ENCODE measurements around the gene TMEM259.
"Not testable (repeated sequence)": the region's sequence is repeated elsewhere in the genome, so short reads cannot be mapped to it uniquely, and the experiment has no call there.

TMEM259 gene

DNA sequence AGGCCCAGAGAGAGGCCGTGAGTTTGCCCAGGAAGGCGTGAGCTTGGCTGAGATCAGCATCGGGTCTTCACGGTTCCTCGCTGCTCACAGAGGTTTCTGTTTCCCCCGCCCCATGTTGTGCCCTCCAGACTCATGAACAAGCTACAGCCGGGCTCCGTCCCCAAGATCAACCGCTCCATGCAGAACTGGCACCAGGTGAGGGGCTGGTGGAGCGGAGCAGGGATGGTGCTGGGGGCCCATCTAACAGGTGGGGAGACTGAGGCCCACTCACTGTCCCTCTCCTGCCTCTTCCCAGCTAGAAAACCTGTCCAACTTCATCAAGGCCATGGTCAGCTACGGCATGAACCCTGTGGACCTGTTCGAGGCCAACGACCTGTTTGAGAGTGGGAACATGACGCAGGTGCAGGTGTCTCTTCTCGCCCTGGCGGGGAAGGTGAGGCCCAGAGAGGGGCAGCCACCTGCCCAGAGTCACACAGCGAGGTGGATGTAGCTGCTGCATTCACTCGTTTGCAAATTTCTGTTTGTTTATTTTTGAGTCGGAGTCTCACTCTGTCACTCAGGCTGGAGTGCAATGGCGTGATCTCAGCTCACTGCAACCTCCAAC lies 11.4 kb upstream of the TMEM259 start:
- peaks cover 70% of the 10 kb centered on the region for H3K36me3 Mint-ChIP-seq
- no peaks in the 10 kb centered on the region for H3K9me3 Mint-ChIP-seq
- no peak overlapping the region for H3K27ac Mint-ChIP-seq
- H3K4me3 Mint-ChIP-seq: no peak overlapping the region
- ATAC-seq (no peak), DNase-seq (ENCODE audit: low spot score in 2 of 2) (no peak)
- peaks cover 41% of the 10 kb centered on the region for H3K4me1 Mint-ChIP-seq

GRCh38 chr19:1028062-1028926 lies 7.4 kb upstream of the TMEM259 start:
- H3K27ac Mint-ChIP-seq: peak overlapping the region; percentile 54

GRCh38 chr19:1027650-1028061 lies 6.7 kb upstream of the TMEM259 start:
- DNase-seq (ENCODE audit: low spot score in 2 of 2): no peak
- H3K4me1 Mint-ChIP-seq: peaks cover 39% of the 10 kb centered on the region
- peak; percentile 31 for ATAC-seq
- H3K4me3 Mint-ChIP-seq: peak overlapping the region; percentile 94
- peaks cover 40% of the 10 kb centered on the region for H3K36me3 Mint-ChIP-seq
- peak overlapping the region; percentile 80 for H3K27ac Mint-ChIP-seq
- no peaks in the 10 kb centered on the region for H3K9me3 Mint-ChIP-seq

More at GRCh38 chr19:1028062-1028926, 7.4 kb upstream of the TMEM259 start:
- Mint-ChIP-seq H3K4me1 (peaks cover 41% of the 10 kb centered on the region), H3K36me3 (peaks cover 47% of the 10 kb centered on the region), H3K9me3 (no peaks in the 10 kb centered on the region), H3K4me3 (peak overlapping the region; percentile 94)
- peak in 1 of 2 donors; percentile 73 for DNase-seq (ENCODE audit: low spot score in 2 of 2)
- peak; percentile 61 for ATAC-seq

- ATAC-seq (peak; percentile 31), DNase-seq (ENCODE audit: low spot score in 2 of 2) (peak in 1 of 2 donors; percentile 73)
- Mint-ChIP-seq H3K27ac (peak overlapping the region; percentile 80), H3K4me3 (peak overlapping the region; percentile 94), H3K36me3 (peaks cover 34% of the 10 kb centered on the region), H3K9me3 (no peaks in the 10 kb centered on the region), H3K4me1 (peaks cover 34% of the 10 kb centered on the region)
Measured at GRCh38 chr19:1026783-1027649, 6.1 kb upstream of the TMEM259 start.

DNA sequence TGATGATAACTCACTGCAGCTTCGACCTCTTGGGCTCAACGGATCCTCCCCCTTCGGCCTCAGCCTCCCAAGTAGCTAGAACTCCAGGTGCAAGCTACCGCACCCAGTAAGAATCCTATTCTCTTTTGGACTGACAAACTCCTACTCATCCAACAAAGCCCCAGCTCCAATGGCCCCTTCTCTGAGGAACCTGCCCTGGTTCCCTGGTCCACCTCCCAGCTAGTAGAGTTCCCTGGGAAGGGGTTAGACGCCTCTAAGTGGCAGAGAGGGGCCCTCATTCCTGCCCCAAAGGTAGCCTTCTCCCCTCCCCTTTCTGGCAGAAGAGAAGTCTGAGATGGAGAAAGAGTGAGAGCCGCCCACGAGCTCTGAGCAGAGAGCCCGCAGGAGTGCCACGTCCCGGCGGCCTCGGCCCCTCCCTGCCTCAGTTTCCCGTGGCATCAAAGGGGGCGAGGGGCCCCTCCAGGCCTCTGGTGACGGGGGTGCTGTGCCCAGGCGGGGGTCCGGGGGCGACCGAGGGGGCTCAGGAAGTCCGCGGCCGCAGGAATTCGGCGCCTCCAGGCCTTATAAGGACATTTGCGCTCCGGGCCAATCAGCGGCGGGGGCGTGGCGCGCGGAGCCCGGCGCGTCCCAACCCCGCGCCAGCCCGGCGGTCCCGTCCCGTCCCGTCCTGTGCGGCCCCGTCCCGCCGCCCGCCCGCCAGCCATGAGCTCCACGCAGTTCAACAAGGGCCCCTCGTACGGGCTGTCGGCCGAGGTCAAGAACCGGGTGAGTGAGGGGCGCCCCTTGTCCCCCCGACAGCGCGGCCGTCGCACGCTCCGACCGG lies 5.2 kb upstream of the TMEM259 start, which contains the start of gene CNN2:
CNN2 (plus strand) TSS at position 649 of the 823 bp plus-strand sequence; CDS start at position 703, 54 bp downstream.
- no peaks in the 10 kb centered on the region for H3K9me3 Mint-ChIP-seq
- ATAC-seq: peak; percentile 66
- peak within 1 kb of the TSS; percentile 89 for H3K27ac Mint-ChIP-seq
- H3K4me1 Mint-ChIP-seq: peaks cover 41% of the 10 kb centered on the region
- H3K4me3 Mint-ChIP-seq: peak within 1 kb of the TSS; percentile 94
- DNase-seq (ENCODE audit: low spot score in 2 of 2): peak; percentile 59 to 91
- peaks cover 33% of the 10 kb centered on the region for H3K36me3 Mint-ChIP-seq

- Mint-ChIP-seq H3K4me1 (peaks cover 35% of the 10 kb centered on the region), H3K36me3 (peaks cover 32% of the 10 kb centered on the region)
- not testable (repeated sequence) for H3K9me3 Mint-ChIP-seq; H3K27ac Mint-ChIP-seq; H3K4me3 Mint-ChIP-seq; DNase-seq (ENCODE audit: low spot score in 2 of 2); ATAC-seq
Measured at GRCh38 chr19:1025080-1025479, 4.2 kb upstream of the TMEM259 start.

GRCh38 chr19:1023883-1024188 lies 2.9 kb upstream of the TMEM259 start:
- H3K4me3 Mint-ChIP-seq; ATAC-seq; H3K9me3 Mint-ChIP-seq; H3K27ac Mint-ChIP-seq; DNase-seq (ENCODE audit: low spot score in 2 of 2): not testable (repeated sequence)
- Mint-ChIP-seq H3K4me1 (peaks cover 40% of the 10 kb centered on the region), H3K36me3 (peaks cover 34% of the 10 kb centered on the region)

DNA sequence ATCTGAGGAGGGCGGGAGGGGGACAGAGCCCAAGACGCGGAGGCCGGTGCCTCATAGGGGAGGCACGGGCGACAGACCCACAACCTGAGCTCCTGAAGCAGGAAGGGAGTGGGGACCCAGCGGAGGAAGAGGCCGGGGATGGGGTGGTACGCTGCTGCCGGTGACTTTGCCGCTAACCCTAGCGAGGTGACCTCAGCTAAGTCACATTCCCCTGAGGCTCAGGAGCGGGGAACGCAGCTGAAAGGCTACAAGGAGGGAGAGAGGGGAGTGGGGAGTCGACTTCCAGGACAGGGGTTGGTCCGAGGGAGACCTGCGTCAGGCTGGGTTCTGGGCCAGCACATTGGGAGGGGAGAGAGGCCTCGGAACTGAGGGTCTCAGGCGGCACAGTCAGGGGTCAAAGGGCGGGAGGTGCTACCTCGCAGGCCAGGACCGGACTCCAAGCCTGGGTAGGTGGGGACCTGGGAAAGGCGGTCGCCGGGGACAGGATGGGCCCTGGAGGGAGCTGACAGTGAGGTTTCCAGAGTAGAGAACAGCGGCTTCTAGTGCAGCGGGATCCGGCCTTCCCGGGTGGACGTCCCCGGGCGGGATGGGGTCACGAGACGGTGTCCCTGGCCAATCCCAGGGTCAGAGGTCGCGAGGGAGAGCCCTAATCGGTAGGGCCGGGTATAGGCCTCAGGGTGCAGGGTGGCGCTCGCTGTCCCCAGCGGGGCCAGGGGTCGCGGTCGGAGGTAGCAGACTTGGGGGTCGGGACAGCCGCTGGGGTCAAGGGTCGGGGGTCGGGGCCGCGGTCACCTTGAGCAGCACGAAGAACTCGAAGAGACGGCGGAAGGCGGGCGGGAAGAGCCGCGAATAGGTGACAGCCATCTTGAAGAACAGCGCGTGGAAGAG lies 699 bp downstream of the TMEM259 start:
- no peak for ATAC-seq
- H3K36me3 Mint-ChIP-seq: peaks cover 63% of the 10 kb centered on the region

DNA sequence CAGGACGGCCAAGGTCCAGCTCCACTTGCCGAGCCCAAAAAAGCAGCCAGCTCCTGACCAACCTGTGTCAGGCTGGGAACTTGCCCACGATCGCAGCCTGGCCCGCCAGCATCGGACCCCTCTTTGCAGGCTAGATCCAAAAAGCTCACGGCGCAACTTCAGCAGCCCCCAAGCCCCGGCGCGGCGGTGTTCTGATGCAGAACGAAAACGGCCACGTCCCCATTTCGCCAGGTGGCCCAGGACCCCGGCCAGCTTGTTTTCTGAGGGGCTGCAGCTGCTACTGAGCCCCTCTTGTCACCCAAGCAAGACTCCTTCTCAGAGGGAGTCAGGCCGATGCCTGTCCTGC lies 1.3 kb downstream of the TMEM259 start:
- Mint-ChIP-seq H3K4me3 (peak overlapping the region; percentile 93), H3K36me3 (peaks cover 68% of the 10 kb centered on the region), H3K27ac (peak overlapping the region; percentile 100), H3K4me1 (peaks cover 58% of the 10 kb centered on the region), H3K9me3 (no peaks in the 10 kb centered on the region)
- DNase-seq (ENCODE audit: low spot score in 2 of 2) (no peak), ATAC-seq (no peak)

More for the DNA sequence above, 699 bp downstream of the TMEM259 start:
- H3K27ac Mint-ChIP-seq: peak overlapping the region; percentile 100
- H3K4me1 Mint-ChIP-seq: peaks cover 62% of the 10 kb centered on the region
- peak overlapping the region; percentile 93 for H3K4me3 Mint-ChIP-seq
- no peaks in the 10 kb centered on the region for H3K9me3 Mint-ChIP-seq
- DNase-seq (ENCODE audit: low spot score in 2 of 2): no peak

- no peaks in the 10 kb centered on the region for H3K9me3 Mint-ChIP-seq
- peak overlapping the region; percentile 91 for H3K27ac Mint-ChIP-seq
- H3K36me3 Mint-ChIP-seq: peaks cover 68% of the 10 kb centered on the region
- peaks cover 58% of the 10 kb centered on the region for H3K4me1 Mint-ChIP-seq
- peak overlapping the region; percentile 93 for H3K4me3 Mint-ChIP-seq
- no peak for ATAC-seq
- no peak for DNase-seq (ENCODE audit: low spot score in 2 of 2)
Measured at GRCh38 chr19:1018932-1019615, 1.8 kb downstream of the TMEM259 start.

DNA sequence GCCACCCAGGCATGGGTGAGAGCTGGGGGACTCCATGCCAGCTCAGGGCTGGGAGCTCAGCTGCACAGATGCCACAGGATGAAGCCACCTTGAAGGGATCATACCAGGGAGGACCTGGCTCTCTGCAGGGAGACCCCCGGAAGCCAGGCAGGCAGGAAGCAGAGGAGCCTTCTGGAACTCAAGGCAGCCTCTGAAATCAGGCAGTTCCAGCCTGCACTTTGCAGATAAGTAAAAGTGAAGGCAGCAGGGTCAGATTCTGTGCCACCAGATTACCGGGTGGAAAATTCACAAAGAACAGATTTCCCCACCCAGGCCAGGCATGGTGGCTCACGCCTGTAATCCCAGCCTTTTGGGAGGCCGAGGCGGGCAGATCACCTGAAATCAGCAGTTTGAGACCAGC lies 2.5 kb downstream of the TMEM259 start:
- DNase-seq (ENCODE audit: low spot score in 2 of 2) (no peak), ATAC-seq (no peak)
- Mint-ChIP-seq H3K9me3 (no peaks in the 10 kb centered on the region), H3K27ac (peak overlapping the region; percentile 91), H3K4me3 (peak overlapping the region; percentile 93), H3K36me3 (peaks cover 74% of the 10 kb centered on the region), H3K4me1 (peaks cover 58% of the 10 kb centered on the region)

GRCh38 chr19:1017906-1018305 lies 3.0 kb downstream of the TMEM259 start:
- Mint-ChIP-seq H3K4me1 (peaks cover 58% of the 10 kb centered on the region), H3K27ac (peak overlapping the region; percentile 91), H3K9me3 (no peaks in the 10 kb centered on the region), H3K4me3 (peak overlapping the region; percentile 93), H3K36me3 (peaks cover 74% of the 10 kb centered on the region)
- ATAC-seq (no peak), DNase-seq (ENCODE audit: low spot score in 2 of 2) (no peak)

DNA sequence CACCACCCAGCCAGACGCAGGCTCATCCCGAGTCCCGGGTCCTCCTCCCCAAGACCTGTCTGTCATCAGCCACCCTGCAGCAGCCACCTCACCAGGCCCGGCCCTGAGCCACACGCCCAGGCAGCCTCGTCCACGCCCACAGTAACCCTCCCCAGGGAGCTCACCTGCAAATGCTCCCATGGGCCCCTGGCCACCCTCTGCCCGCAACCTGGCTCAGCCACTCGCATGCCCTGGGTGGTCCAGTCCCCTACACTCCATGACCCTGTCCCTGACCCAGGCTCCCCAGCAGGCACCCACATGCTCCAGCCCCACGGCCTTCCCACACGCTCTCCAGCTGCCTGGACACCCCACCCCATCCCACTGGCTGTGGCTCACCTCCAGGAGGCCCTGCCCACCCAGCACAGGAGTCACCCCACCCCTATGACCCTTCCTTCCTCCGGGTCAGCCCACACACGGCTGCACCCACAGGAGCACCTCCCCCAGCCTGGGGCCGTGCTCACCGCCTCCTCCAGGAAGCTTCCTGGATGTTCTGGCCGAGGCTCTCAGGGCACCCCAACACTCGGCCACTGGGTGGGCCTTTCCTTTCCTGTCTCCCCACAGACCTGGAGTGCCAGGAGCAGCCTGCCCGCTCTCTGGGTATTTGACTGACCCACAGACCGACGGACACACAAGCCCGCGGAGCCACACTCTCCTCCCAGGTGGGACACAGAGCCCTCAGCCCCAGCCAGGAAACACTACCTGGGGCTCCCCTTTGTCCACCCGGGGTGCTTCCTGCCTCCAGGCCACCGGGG lies 3.6 kb downstream of the TMEM259 start:
- H3K27ac Mint-ChIP-seq: peak overlapping the region; percentile 91
- ATAC-seq (no peak), DNase-seq (ENCODE audit: low spot score in 2 of 2) (no peak)
- peaks cover 58% of the 10 kb centered on the region for H3K4me1 Mint-ChIP-seq
- no peaks in the 10 kb centered on the region for H3K9me3 Mint-ChIP-seq
- peak overlapping the region; percentile 93 for H3K4me3 Mint-ChIP-seq
- peaks cover 74% of the 10 kb centered on the region for H3K36me3 Mint-ChIP-seq

All from stimulated activated effector memory CD8-positive, alpha-beta T cell treated with anti-CD3 and anti-CD28 coated beads, Interleukin-12 subunit alpha, Interleukin-12 subunit beta, amount 100 ng/mL, for 72 hours (primary cell).